ENCODE results near the gene CD44. TPM values are rescaled to one million over a fixed set of nuclear protein-coding genes. Genes with fewer than 3 reads are reported as not detected.

The CD44 gene
- total and polyA plus RNA-seq, 12 donors, result 7.0 to 104 (median 25.2) TPM

DNA sequence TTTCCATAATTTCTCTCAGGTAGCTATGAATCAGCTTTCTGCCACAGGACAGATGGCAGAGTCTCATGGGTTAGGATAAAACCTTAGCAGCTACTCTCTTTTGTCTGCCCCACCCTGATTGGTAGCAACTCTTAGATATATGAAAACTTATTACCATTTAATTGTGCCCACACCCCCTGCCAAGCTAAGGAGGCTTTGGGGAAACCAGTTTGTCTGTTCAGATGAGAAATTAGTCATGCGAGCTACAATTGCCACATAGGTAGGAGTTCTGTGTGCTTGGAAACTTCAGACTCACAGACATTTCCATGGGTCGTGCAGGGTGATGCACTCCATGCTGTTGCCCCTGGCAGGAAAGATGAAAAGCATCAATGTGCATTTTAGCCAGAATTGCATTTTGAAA, 39.9 kb downstream of the CD44 start:
- H3K27me3 ChIP-seq, result no peaks in the 10 kb centered on the region
- no peak overlapping the region for H3K4me3 ChIP-seq
- H3K9me3 ChIP-seq, result no peaks in the 10 kb centered on the region
- no peak for DNase-seq
- peak overlapping the region in 1 of 10 donors; percentile 4 for H3K27ac ChIP-seq
- H3K36me3 ChIP-seq, result peaks cover 0 to 74% (median 10%) of the 10 kb centered on the region in 9 donors
- peaks cover 0 to 81% (median 9%) of the 10 kb centered on the region in 9 donors for H3K4me1 ChIP-seq
- WGBS, 2 donors, result 88 to 96% methylated on average over 2 of the region's 2 CpGs
- no peak for ATAC-seq
- TF ChIP-seq, protein P1, sequence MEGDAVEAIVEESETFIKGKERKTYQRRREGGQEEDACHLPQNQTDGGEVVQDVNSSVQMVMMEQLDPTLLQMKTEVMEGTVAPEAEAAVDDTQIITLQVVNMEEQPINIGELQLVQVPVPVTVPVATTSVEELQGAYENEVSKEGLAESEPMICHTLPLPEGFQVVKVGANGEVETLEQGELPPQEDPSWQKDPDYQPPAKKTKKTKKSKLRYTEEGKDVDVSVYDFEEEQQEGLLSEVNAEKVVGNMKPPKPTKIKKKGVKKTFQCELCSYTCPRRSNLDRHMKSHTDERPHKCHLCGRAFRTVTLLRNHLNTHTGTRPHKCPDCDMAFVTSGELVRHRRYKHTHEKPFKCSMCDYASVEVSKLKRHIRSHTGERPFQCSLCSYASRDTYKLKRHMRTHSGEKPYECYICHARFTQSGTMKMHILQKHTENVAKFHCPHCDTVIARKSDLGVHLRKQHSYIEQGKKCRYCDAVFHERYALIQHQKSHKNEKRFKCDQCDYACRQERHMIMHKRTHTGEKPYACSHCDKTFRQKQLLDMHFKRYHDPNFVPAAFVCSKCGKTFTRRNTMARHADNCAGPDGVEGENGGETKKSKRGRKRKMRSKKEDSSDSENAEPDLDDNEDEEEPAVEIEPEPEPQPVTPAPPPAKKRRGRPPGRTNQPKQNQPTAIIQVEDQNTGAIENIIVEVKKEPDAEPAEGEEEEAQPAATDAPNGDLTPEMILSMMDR (IDR thresholded peaks at IDR 0.05), result no peak
- intact Hi-C loops (cut with DNase I), result no loop called here

DNA sequence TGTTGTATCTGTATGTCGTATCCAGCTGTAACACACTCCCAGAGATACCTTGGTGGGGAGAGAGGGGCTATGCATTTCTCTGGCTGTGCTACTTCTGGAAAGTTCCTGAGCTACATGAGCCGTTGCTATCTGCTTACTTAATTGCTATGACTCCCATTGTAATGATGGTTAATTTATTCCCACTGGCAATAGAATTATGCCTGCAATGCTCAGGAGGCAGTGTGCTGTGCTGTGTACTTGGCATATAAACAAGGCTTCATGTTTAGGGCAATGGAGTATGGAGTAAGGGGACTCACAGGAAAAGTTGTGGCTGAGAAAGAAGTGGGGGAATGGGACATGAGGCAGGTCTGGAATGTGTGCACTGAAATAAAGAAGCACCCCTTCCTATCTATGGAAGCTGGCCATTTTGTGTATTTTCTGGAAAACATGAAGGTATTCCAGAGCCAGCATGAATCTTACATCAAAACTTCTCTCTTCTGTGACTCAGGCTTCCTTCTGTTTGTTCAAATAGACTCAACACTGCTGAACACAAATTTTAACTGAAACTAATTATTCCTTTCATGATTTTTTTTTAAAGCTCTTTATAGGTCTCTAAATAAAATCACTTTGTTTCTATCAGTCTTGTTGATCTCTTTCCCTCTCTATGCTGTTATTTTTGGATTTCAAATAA, 40.6 kb downstream of the CD44 start:
- H3K4me3 ChIP-seq, result no peak overlapping the region
- 75 to 79% methylated on average over 2 of the region's 2 CpGs for whole genome bisulfite sequencing, 2 donors
- intact Hi-C loops (cut with DNase I), result no loop called here
- H3K27me3 ChIP-seq, result no peaks in the 10 kb centered on the region
- ATAC-seq, result no peak
- H3K36me3 ChIP-seq, result peaks cover 0 to 81% (median 10%) of the 10 kb centered on the region in 9 donors
- no peaks in the 10 kb centered on the region for H3K9me3 ChIP-seq
- DNase-seq, result no peak
- H3K27ac ChIP-seq, result peak overlapping the region in 1 of 10 donors; percentile 27
- H3K4me1 ChIP-seq, result peaks cover 0 to 74% (median 7%) of the 10 kb centered on the region in 9 donors
- TF ChIP-seq, protein P1 (IDR thresholded peaks at IDR 0.05), result no peak

DNA sequence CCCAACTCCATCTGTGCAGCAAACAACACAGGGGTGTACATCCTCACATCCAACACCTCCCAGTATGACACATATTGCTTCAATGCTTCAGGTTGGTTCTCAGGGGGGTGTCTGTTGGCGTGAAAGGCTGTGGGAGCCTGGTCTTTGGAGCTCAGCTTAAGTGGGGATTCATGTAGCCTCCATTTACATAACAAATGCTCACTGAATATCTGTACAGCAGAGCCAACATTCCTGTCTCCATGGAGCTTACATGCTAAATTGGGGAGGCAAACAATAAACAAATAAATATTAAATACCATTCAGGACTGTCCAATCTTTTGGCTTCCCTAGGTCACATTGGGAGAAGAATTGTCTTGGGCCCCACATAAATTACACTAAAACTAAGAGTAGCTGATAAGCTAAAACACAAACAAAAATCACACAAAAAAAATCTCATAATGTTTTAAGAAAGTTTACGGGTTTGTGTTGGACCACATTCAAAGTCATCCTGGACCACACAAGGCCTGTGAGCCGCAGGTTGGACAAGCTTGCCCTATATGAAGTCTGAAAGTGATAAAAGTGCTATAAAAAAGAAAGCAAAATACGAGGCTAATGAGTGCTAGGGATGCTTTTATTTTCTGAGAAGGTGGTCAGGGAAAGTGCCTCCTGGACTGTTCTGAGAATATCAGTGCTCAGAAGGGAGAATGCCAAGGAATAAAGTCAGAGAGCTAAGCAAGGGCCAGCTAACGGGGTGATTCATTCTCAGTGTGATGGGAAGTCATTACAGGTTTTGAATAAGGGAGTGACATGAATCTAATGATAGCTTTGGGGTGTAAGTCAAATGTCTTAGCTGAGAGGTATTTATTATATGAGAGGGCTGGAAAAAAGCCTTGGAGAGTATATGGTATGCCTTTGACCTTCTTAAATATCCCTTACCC, 41.6 kb downstream of the CD44 start:
- DNase-seq, result no peak
- no peak for ATAC-seq
- TF ChIP-seq, protein P1 (IDR thresholded peaks at IDR 0.05), result no peak
- H3K4me1 ChIP-seq, result peaks cover 0 to 66% (median 7%) of the 10 kb centered on the region in 9 donors
- peak overlapping the region in 1 of 10 donors; percentile 17 for H3K27ac ChIP-seq
- H3K27me3 ChIP-seq, result no peaks in the 10 kb centered on the region
- H3K36me3 ChIP-seq, result peaks cover 0 to 91% (median 10%) of the 10 kb centered on the region in 9 donors
- intact Hi-C loops (cut with DNase I), result no loop called here
- no peak overlapping the region for H3K4me3 ChIP-seq
- no peaks in the 10 kb centered on the region for H3K9me3 ChIP-seq
- 93 to 95% methylated on average over 5 of the region's 5 CpGs for WGBS, 2 donors

DNA sequence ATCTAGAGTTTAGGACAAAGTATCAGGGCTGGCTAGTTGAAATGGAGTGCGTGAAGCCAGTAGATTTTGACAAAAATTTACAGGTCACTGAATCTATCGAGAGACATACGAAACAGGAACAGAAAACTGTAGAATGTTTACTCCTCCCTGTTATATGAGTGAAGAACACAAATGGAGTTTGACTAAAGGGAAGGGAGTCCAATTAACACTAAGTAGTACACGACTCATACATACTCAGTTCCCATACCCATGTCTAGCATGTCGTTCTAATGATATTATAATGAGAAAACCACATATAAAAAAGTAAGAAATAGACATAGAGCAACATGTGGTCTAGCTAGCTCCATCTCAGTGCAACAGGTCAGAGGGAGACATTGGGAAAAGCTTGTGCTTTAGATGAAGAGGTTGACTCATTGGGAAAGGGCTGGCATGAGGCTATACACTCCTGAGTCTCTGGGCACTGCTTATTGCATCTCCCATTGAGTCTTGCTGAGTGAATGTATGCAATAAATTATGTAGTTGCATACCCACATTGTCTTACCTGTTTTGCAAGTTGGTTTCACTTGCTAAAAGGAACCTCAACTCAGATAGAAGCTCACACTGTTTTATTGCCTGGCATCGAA, 43.5 kb downstream of the CD44 start:
- H3K36me3 ChIP-seq, result peaks cover 0 to 96% (median 10%) of the 10 kb centered on the region in 9 donors
- H3K4me1 ChIP-seq, result peaks cover 0 to 68% (median 7%) of the 10 kb centered on the region in 9 donors
- DNase-seq (no peak), ATAC-seq (no peak)
- no peaks in the 10 kb centered on the region for H3K27me3 ChIP-seq
- H3K27ac ChIP-seq, result no peak overlapping the region
- TF ChIP-seq, protein P1 (IDR thresholded peaks at IDR 0.05), result no peak
- intact Hi-C loops (cut with DNase I), result no loop called here
- no peak overlapping the region for H3K4me3 ChIP-seq
- H3K9me3 ChIP-seq, result no peaks in the 10 kb centered on the region
- 94 to 95% methylated on average over 6 of the region's 6 CpGs for WGBS, 2 donors
